ENCODE measurements around the gene RASAL1.
A peak's percentile ranks its signal among the peaks of the same experiment; 100 is the strongest.

RASAL1 gene

GRCh38 chr12:113161415-113162016, 26.0 kb upstream of the RASAL1 start:
- peak; percentile 1 to 28 for DNase-seq
- Histone ChIP-seq H2BK120ac (ENCODE audit: insufficient read depth, low read length, poor library complexity) (no peak overlapping the region), H3K14ac (ENCODE audit: low read length) (no peak overlapping the region), H2BK5ac (ENCODE audit: low read depth, low read length, poor library complexity) (no peak overlapping the region), H3K4me1 (ENCODE audit: control insufficient read depth in 1 of 2, insufficient read depth in 2 of 2, low read length in 2 of 2) (no peaks in the 10 kb centered on the region), H3K4ac (ENCODE audit: low read depth, low read length) (no peak overlapping the region), H3K27me3 (ENCODE audit: insufficient read depth, low read length) (no peaks in the 10 kb centered on the region), H3K79me2 (ENCODE audit: control insufficient read depth, insufficient read depth, low read length, poor library complexity) (no peaks in the 10 kb centered on the region), H3K36me3 (ENCODE audit: control insufficient read depth in 1 of 2, insufficient read depth in 2 of 2, low read length in 2 of 2) (peaks cover 78 to 81% of the 10 kb centered on the region in 2 experiments), H2AK5ac (ENCODE audit: low read length) (no peak overlapping the region), H4K8ac (ENCODE audit: low read depth, low read length) (no peak overlapping the region), H3K79me1 (ENCODE audit: low read length) (no peaks in the 10 kb centered on the region), H3K4me3 (ENCODE audit: low read depth, low read length) (no peak overlapping the region), H4K91ac (ENCODE audit: low read depth, low read length) (no peak overlapping the region), H3K4me2 (ENCODE audit: low read length) (no peak overlapping the region), H3K9me3 (ENCODE audit: insufficient read depth, low read depth, low read length) (no peaks in the 10 kb centered on the region), H3K27ac (ENCODE audit: low read depth, low read length) (no peak overlapping the region), H3K9ac (ENCODE audit: low read length) (no peak overlapping the region), H3K18ac (ENCODE audit: low read length) (no peak overlapping the region), H4K12ac (ENCODE audit: low read depth, low read length) (no peak overlapping the region), H2AFZ (ENCODE audit: insufficient read depth, low read length, poor library complexity) (no peak overlapping the region), H3K23ac (ENCODE audit: low read length) (no peak overlapping the region), H2BK12ac (ENCODE audit: low read length) (no peak overlapping the region)
- WGBS (ENCODE audit: extremely low coverage, insufficient coverage, insufficient read length), result no CpG with 5 or more reads among the region's 26 CpGs

GRCh38 chr12:113159937-113160336, 24.4 kb upstream of the RASAL1 start:
- H3K4ac ChIP-seq (ENCODE audit: low read depth, low read length), result no peak overlapping the region
- no peaks in the 10 kb centered on the region for H3K79me2 ChIP-seq (ENCODE audit: control insufficient read depth, insufficient read depth, low read length, poor library complexity)
- H3K4me3 ChIP-seq (ENCODE audit: low read depth, low read length), result no peak overlapping the region
- H3K27me3 ChIP-seq (ENCODE audit: insufficient read depth, low read length), result peaks cover 5% of the 10 kb centered on the region
- H2BK12ac ChIP-seq (ENCODE audit: low read length), result no peak overlapping the region
- H2BK120ac ChIP-seq (ENCODE audit: insufficient read depth, low read length, poor library complexity), result peak overlapping the region; percentile 5
- no peak overlapping the region for H3K4me2 ChIP-seq (ENCODE audit: low read length)
- DNase-seq, result no peak
- H2BK5ac ChIP-seq (ENCODE audit: low read depth, low read length, poor library complexity), result no peak overlapping the region
- peak overlapping the region; percentile 16 for H4K91ac ChIP-seq (ENCODE audit: low read depth, low read length)
- no peak overlapping the region for H3K9ac ChIP-seq (ENCODE audit: low read length)
- H3K23ac ChIP-seq (ENCODE audit: low read length), result no peak overlapping the region
- no peaks in the 10 kb centered on the region for H3K4me1 ChIP-seq (ENCODE audit: control insufficient read depth in 1 of 2, insufficient read depth in 2 of 2, low read length in 2 of 2)
- H3K9me3 ChIP-seq (ENCODE audit: insufficient read depth, low read depth, low read length), result no peaks in the 10 kb centered on the region
- no peak overlapping the region for H4K12ac ChIP-seq (ENCODE audit: low read depth, low read length)
- H4K8ac ChIP-seq (ENCODE audit: low read depth, low read length), result no peak overlapping the region
- no peak overlapping the region for H3K27ac ChIP-seq (ENCODE audit: low read depth, low read length)
- H3K36me3 ChIP-seq (ENCODE audit: control insufficient read depth in 1 of 2, insufficient read depth in 2 of 2, low read length in 2 of 2), result peaks cover 62 to 65% of the 10 kb centered on the region in 2 experiments
- H2AK5ac ChIP-seq (ENCODE audit: low read length), result no peak overlapping the region
- WGBS (ENCODE audit: extremely low coverage, insufficient coverage, insufficient read length), result no CpG with 5 or more reads among the region's 7 CpGs
- no peak overlapping the region for H3K18ac ChIP-seq (ENCODE audit: low read length)
- H3K14ac ChIP-seq (ENCODE audit: low read length), result no peak overlapping the region
- no peak overlapping the region for H2AFZ ChIP-seq (ENCODE audit: insufficient read depth, low read length, poor library complexity)
- H3K79me1 ChIP-seq (ENCODE audit: low read length), result no peaks in the 10 kb centered on the region

- Histone ChIP-seq H3K36me3 (ENCODE audit: control insufficient read depth in 1 of 2, insufficient read depth in 2 of 2, low read length in 2 of 2) (peaks cover 53 to 58% of the 10 kb centered on the region in 2 experiments), H2BK5ac (ENCODE audit: low read depth, low read length, poor library complexity) (no peak overlapping the region), H2AK5ac (ENCODE audit: low read length) (no peak overlapping the region), H3K4me1 (ENCODE audit: control insufficient read depth in 1 of 2, insufficient read depth in 2 of 2, low read length in 2 of 2) (peaks cover 0 to 5% of the 10 kb centered on the region in 2 experiments), H3K23ac (ENCODE audit: low read length) (no peak overlapping the region), H3K14ac (ENCODE audit: low read length) (no peak overlapping the region), H3K4me2 (ENCODE audit: low read length) (no peak overlapping the region), H3K18ac (ENCODE audit: low read length) (no peak overlapping the region), H4K91ac (ENCODE audit: low read depth, low read length) (no peak overlapping the region), H2BK120ac (ENCODE audit: insufficient read depth, low read length, poor library complexity) (no peak overlapping the region), H2AFZ (ENCODE audit: insufficient read depth, low read length, poor library complexity) (no peak overlapping the region), H4K8ac (ENCODE audit: low read depth, low read length) (no peak overlapping the region), H3K4ac (ENCODE audit: low read depth, low read length) (no peak overlapping the region), H3K27me3 (ENCODE audit: insufficient read depth, low read length) (peaks cover 17% of the 10 kb centered on the region), H3K27ac (ENCODE audit: low read depth, low read length) (no peak overlapping the region), H2BK12ac (ENCODE audit: low read length) (no peak overlapping the region), H3K9me3 (ENCODE audit: insufficient read depth, low read depth, low read length) (no peaks in the 10 kb centered on the region), H3K4me3 (ENCODE audit: low read depth, low read length) (no peak overlapping the region), H3K79me1 (ENCODE audit: low read length) (no peaks in the 10 kb centered on the region), H4K12ac (ENCODE audit: low read depth, low read length) (no peak overlapping the region), H3K79me2 (ENCODE audit: control insufficient read depth, insufficient read depth, low read length, poor library complexity) (no peaks in the 10 kb centered on the region), H3K9ac (ENCODE audit: low read length) (no peak overlapping the region)
- WGBS (ENCODE audit: extremely low coverage, insufficient coverage, insufficient read length), result no CpG with 5 or more reads among the region's 26 CpGs
- DNase-seq, result no peak
These were observed 23.1 kb upstream of the RASAL1 start for GRCh38 chr12:113158439-113159203.

GRCh38 chr12:113157218-113157859, 21.8 kb upstream of the RASAL1 start:
- H3K79me2 ChIP-seq (ENCODE audit: control insufficient read depth, insufficient read depth, low read length, poor library complexity), result no peaks in the 10 kb centered on the region
- H4K8ac ChIP-seq (ENCODE audit: low read depth, low read length), result no peak overlapping the region
- no peak overlapping the region for H3K27ac ChIP-seq (ENCODE audit: low read depth, low read length)
- H3K4me2 ChIP-seq (ENCODE audit: low read length), result no peak overlapping the region
- no peaks in the 10 kb centered on the region for H3K9me3 ChIP-seq (ENCODE audit: insufficient read depth, low read depth, low read length)
- no peak overlapping the region for H2BK120ac ChIP-seq (ENCODE audit: insufficient read depth, low read length, poor library complexity)
- no peak overlapping the region for H3K4ac ChIP-seq (ENCODE audit: low read depth, low read length)
- no peak overlapping the region for H3K9ac ChIP-seq (ENCODE audit: low read length)
- no peak overlapping the region for H3K14ac ChIP-seq (ENCODE audit: low read length)
- peaks cover 42 to 45% of the 10 kb centered on the region in 2 experiments for H3K36me3 ChIP-seq (ENCODE audit: control insufficient read depth in 1 of 2, insufficient read depth in 2 of 2, low read length in 2 of 2)
- no peak overlapping the region for H3K23ac ChIP-seq (ENCODE audit: low read length)
- peaks cover 0 to 8% of the 10 kb centered on the region in 2 experiments for H3K4me1 ChIP-seq (ENCODE audit: control insufficient read depth in 1 of 2, insufficient read depth in 2 of 2, low read length in 2 of 2)
- H2BK5ac ChIP-seq (ENCODE audit: low read depth, low read length, poor library complexity), result no peak overlapping the region
- no peak overlapping the region for H3K4me3 ChIP-seq (ENCODE audit: low read depth, low read length)
- H4K12ac ChIP-seq (ENCODE audit: low read depth, low read length), result no peak overlapping the region
- H3K27me3 ChIP-seq (ENCODE audit: insufficient read depth, low read length), result peaks cover 24% of the 10 kb centered on the region
- no peak overlapping the region for H2AFZ ChIP-seq (ENCODE audit: insufficient read depth, low read length, poor library complexity)
- no peak overlapping the region for H2AK5ac ChIP-seq (ENCODE audit: low read length)
- no peak for DNase-seq
- no peak overlapping the region for H2BK12ac ChIP-seq (ENCODE audit: low read length)
- no peaks in the 10 kb centered on the region for H3K79me1 ChIP-seq (ENCODE audit: low read length)
- no CpG with 5 or more reads among the region's 12 CpGs for WGBS (ENCODE audit: extremely low coverage, insufficient coverage, insufficient read length)
- H4K91ac ChIP-seq (ENCODE audit: low read depth, low read length), result no peak overlapping the region
- no peak overlapping the region for H3K18ac ChIP-seq (ENCODE audit: low read length)
